Lung (tissue), 12 donors: ENCODE results near the gene RASSF1. TPM values are rescaled to one million over a fixed set of nuclear protein-coding genes. Genes with fewer than 3 reads are reported as not detected.

Experiments used
- ATAC-seq: fragments of 200-7000 bp; cut with Tn5 transposase; one replicate; pipeline ENCODE4 v1.9.1; 2020; ENCODE audit warnings: moderate number of reproducible peaks; ENCODE audit not compliant: insufficient read depth, low FRiP score
- DNase-seq, 3 donors: peaks; one replicate each; pipeline ENCODE4 v3.0.0-alpha.2; 2013 to 2017
- H3K27ac ChIP-seq, 2 donors: one replicate each; pipeline ENCODE4 v1.5.1; 2013; ENCODE audit warnings: mild to moderate bottlenecking in 2 of 2, moderate library complexity in 2 of 2, control low read depth in 1 of 2, inconsistent platforms in 1 of 2, low read depth in 1 of 2, low read length in 1 of 2
- H3K27me3 ChIP-seq, 3 donors: one replicate each; pipeline ENCODE4 v1.5.1; 2013; ENCODE audit warnings: low read length in 2 of 3; ENCODE audit not compliant: control insufficient read depth in 3 of 3, insufficient read depth in 3 of 3
- H3K36me3 ChIP-seq, 4 donors: one replicate each; pipeline ENCODE4 v1.5.1; 2013; ENCODE audit warnings: low read length in 4 of 4, mild to moderate bottlenecking in 1 of 4, moderate library complexity in 1 of 4; ENCODE audit not compliant: control insufficient read depth in 4 of 4, insufficient read depth in 4 of 4
- H3K4me1 ChIP-seq, 5 donors: one replicate each; pipeline ENCODE4 v1.5.1; 2013; ENCODE audit warnings: low read length in 5 of 5, mild to moderate bottlenecking in 2 of 5, moderate library complexity in 1 of 5; ENCODE audit not compliant: control insufficient read depth in 5 of 5, insufficient read depth in 5 of 5
- H3K4me3 ChIP-seq: one replicate; pipeline ENCODE4 v1.5.1; 2013; ENCODE audit warnings: mild to moderate bottlenecking, control low read depth, moderate library complexity
- H3K9ac ChIP-seq, 2 donors: one replicate each; pipeline ENCODE4 v1.5.1; 2013; ENCODE audit warnings: low read length in 2 of 2, control low read depth in 1 of 2; ENCODE audit not compliant: insufficient read depth in 1 of 2
- H3K9me3 ChIP-seq, 4 donors: one replicate each; pipeline ENCODE4 v1.5.1; 2013; ENCODE audit warnings: low read length in 3 of 4, mild to moderate bottlenecking in 1 of 4, moderate library complexity in 1 of 4; ENCODE audit not compliant: control insufficient read depth in 4 of 4, insufficient read depth in 3 of 4
- CTCF ChIP-seq: IDR thresholded peaks from 2 replicates; pipeline ENCODE4 v1.5.1; 2012; ENCODE audit warnings: mild to moderate bottlenecking; ENCODE audit errors: control extremely low read depth, extremely low read depth
- WGBS, 2 donors: extraction: QIAGEN DNeasy Blood & Tissue Kit; methylation state at CpG; one replicate each; pipeline ENCODE4 v1.1.7; 2013; 5-methylcytosine and 5-hydroxymethylcytosine counted together
- polyA plus RNA-seq, 2 donors: library from polyadenylated mRNA; stranded (reverse); fragments of 200-250 nt; gene quantifications; one replicate each; pipeline ENCODE4 v1.2.1, GENCODE V29; 2013
- total RNA-seq, 2 donors: library from RNA; depleted of rRNA in 1 of 2; stranded (reverse); fragments of >200 nt in 1 of 2; gene quantifications; one replicate each; pipeline ENCODE4 v1.2.1, GENCODE V29; 2014 to 2021
- donor health status: control.
- donor health status: control.
- donor health status: Bipolar disorder and iron deficiency.
- donor health status: healthy.
- donor health status: DM: yes; HTN: yes; CAD: no.

RASSF1 gene
- total and polyA plus RNA-seq, 4 donors, result 36.3 to 59.0 (median 42.0) TPM

DNA sequence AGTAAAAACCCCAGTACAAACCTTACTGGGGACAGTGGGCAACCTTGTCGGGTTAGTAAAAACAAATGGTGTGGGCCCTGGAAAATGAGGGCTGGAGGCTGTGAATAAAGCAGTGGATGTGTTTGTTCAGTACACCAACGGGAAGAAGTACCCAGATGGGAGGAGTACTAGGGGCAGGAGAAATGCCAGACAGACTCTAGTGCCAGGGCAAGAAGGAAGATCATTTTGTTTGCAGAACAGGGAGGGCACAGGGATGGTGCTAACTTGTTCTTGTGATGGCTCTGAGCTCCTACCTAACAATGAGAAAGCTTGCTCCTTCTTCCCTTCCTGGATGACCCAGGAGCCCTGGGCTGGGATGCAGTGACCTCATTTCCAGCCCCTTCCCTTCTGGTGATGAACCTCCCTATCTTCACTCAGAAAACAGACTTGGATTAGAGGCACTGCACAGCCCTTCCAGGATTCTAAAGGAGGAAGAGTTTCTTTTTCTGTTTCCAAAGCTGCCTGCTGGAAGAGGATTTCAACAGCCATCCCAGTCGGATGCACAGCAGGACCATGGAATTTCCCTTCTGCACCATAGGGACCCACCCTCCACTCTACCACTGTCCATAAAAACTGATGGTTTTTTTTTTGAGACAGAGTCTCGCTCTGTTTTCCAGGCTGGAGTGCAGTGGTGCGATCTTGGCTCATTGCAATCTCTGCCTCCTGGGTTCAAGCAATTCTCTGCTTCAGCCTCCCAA is 6.1 kb downstream of the RASSF1 start:
- no peaks in the 10 kb centered on the region for H3K9me3 ChIP-seq
- H3K36me3 ChIP-seq, result peaks cover 24 to 33% (median 30%) of the 10 kb centered on the region in 4 donors
- peaks cover 10 to 32% (median 15%) of the 10 kb centered on the region in 5 donors for H3K4me1 ChIP-seq
- H3K4me3 ChIP-seq, result no peak overlapping the region
- TF ChIP-seq CTCF, result no peak
- no peak for DNase-seq
- peak overlapping the region in 1 of 2 donors; percentile 26 for H3K9ac ChIP-seq
- H3K27me3 ChIP-seq, result no peaks in the 10 kb centered on the region
- WGBS, 2 donors, result 52 to 63% methylated on average over 5 of the region's 5 CpGs
- H3K27ac ChIP-seq, result peak overlapping the region; percentile 86 to 89
- ATAC-seq, result no peak

- 57 to 64% methylated on average over 12 of the region's 12 CpGs for WGBS, 2 donors
- ATAC-seq (no peak), DNase-seq (peak in 2 of 3 donors; percentile 33 to 65)
- Histone ChIP-seq H3K4me1 (peaks cover 8 to 29% (median 13%) of the 10 kb centered on the region in 5 donors), H3K27me3 (no peaks in the 10 kb centered on the region), H3K36me3 (peaks cover 27 to 35% (median 32%) of the 10 kb centered on the region in 4 donors), H3K9ac (peak overlapping the region in 1 of 2 donors; percentile 26), H3K4me3 (no peak overlapping the region), H3K9me3 (no peaks in the 10 kb centered on the region), H3K27ac (peak overlapping the region; percentile 86 to 89)
- TF ChIP-seq CTCF, result no peak
These were observed 6.8 kb downstream of the RASSF1 start for GRCh38 chr3:50333744-50334328.

- H3K9ac ChIP-seq, result no peak overlapping the region
- peaks cover 7 to 29% (median 16%) of the 10 kb centered on the region in 5 donors for H3K4me1 ChIP-seq
- no peak for TF ChIP-seq CTCF
- H3K4me3 ChIP-seq, result no peak overlapping the region
- H3K27me3 ChIP-seq, result no peaks in the 10 kb centered on the region
- DNase-seq, result no peak
- ATAC-seq, result no peak
- H3K27ac ChIP-seq, result no peak overlapping the region
- no peaks in the 10 kb centered on the region for H3K9me3 ChIP-seq
- peaks cover 27 to 38% (median 32%) of the 10 kb centered on the region in 4 donors for H3K36me3 ChIP-seq
- 96 to 97% methylated on average over 19 of the region's 19 CpGs for WGBS, 2 donors
These were observed 9.2 kb downstream of the RASSF1 start for GRCh38 chr3:50331364-50331907.
